Fibroblast of gingiva (primary cell): ENCODE measurements around the gene KRTAP6-2.

Experiments used
- DNase-seq: peaks from one replicate; pipeline ENCODE4 v3.0.0-alpha.2; 2011; ENCODE audit warnings: low read depth

The KRTAP6-2 gene

GRCh38 chr21:30598802-30599201 is at the start of gene KRTAP6-2:
KRTAP6-2 (minus strand) TSS chr21:30598902; CDS start chr21:30598874, 28 bp downstream.
- DNase-seq: no peak

GRCh38 chr21:30646904-30647414 is 48.3 kb upstream of the KRTAP6-2 start:
- no peak for DNase-seq

GRCh38 chr21:30642564-30642963 is 43.9 kb upstream of the KRTAP6-2 start, which contains the start of gene KRTAP20-3:
KRTAP20-3 (plus strand) TSS chr21:30642864.
- DNase-seq: no peak

GRCh38 chr21:30638686-30639085 is 40.0 kb upstream of the KRTAP6-2 start:
- no peak for DNase-seq

GRCh38 chr21:30634906-30635305 is 36.2 kb upstream of the KRTAP6-2 start, which contains the start of gene KRTAP20-2:
KRTAP20-2 (plus strand) TSS chr21:30635206; CDS start chr21:30635264, 58 bp downstream.
- no peak for DNase-seq

- no peak for DNase-seq
Measured at GRCh38 chr21:30629200-30629599, 30.5 kb upstream of the KRTAP6-2 start.

- DNase-seq: no peak
Measured at GRCh38 chr21:30628109-30628508, 29.4 kb upstream of the KRTAP6-2 start.

GRCh38 chr21:30625449-30626165 is 26.9 kb upstream of the KRTAP6-2 start:
- DNase-seq: no peak

GRCh38 chr21:30623362-30623761 is 24.7 kb upstream of the KRTAP6-2 start:
- DNase-seq: no peak

- DNase-seq: no peak
Measured at GRCh38 chr21:30620522-30620921, 21.8 kb upstream of the KRTAP6-2 start, which contains the start of gene KRTAP20-4. KRTAP20-4 (plus strand) TSS chr21:30620627.

- no peak for DNase-seq
Measured at GRCh38 chr21:30620080-30620479, 21.4 kb upstream of the KRTAP6-2 start.

GRCh38 chr21:30616125-30616524 is 17.4 kb upstream of the KRTAP6-2 start, which contains the start of gene KRTAP20-1:
KRTAP20-1 (plus strand) TSS chr21:30616425; CDS start chr21:30616455, 30 bp downstream.
- DNase-seq: no peak

GRCh38 chr21:30615199-30615598 is 16.5 kb upstream of the KRTAP6-2 start:
- DNase-seq: no peak

GRCh38 chr21:30613836-30614235 is 15.1 kb upstream of the KRTAP6-2 start, which contains the start of gene KRTAP6-1:
KRTAP6-1 (minus strand) TSS chr21:30613930; CDS start chr21:30613904, 26 bp downstream.
- DNase-seq: no peak

GRCh38 chr21:30612132-30612531 is 13.4 kb upstream of the KRTAP6-2 start:
- DNase-seq: no peak

GRCh38 chr21:30605968-30606367 is 7.3 kb upstream of the KRTAP6-2 start:
- DNase-seq: no peak

GRCh38 chr21:30600787-30601186 is 2.1 kb upstream of the KRTAP6-2 start, which contains the start of gene KRTAP22-1:
KRTAP22-1 (plus strand) TSS chr21:30601087.
- DNase-seq: no peak

- DNase-seq: no peak
Measured at GRCh38 chr21:30592140-30592539, 6.6 kb downstream of the KRTAP6-2 start, which contains the start of gene KRTAP6-3. KRTAP6-3 (plus strand) TSS chr21:30592440; CDS start chr21:30592446, 6 bp downstream.

- DNase-seq: no peak
Measured at GRCh38 chr21:30590297-30590696, 8.4 kb downstream of the KRTAP6-2 start, which contains the start of gene KRTAP22-2. KRTAP22-2 (minus strand) TSS chr21:30590397.

- DNase-seq: no peak
Measured at GRCh38 chr21:30582870-30583269, 15.8 kb downstream of the KRTAP6-2 start.

- DNase-seq: no peak
Measured at GRCh38 chr21:30580132-30580531, 18.6 kb downstream of the KRTAP6-2 start.

GRCh38 chr21:30579346-30579745 is 19.4 kb downstream of the KRTAP6-2 start:
- no peak for DNase-seq

GRCh38 chr21:30577766-30578165 is 20.9 kb downstream of the KRTAP6-2 start:
- DNase-seq: no peak
